ENCODE measurements around the gene ALDH4A1. TPM values are rescaled to one million over a fixed set of nuclear protein-coding genes. Genes with fewer than 3 reads are reported as not detected.
"Not testable (repeated sequence)": the region's sequence is repeated elsewhere in the genome, so short reads cannot be mapped to it uniquely, and the experiment has no call there.

The ALDH4A1 gene
- total RNA-seq, 1 experiment from 2014 or later = 31.0 TPM

- ATAC-seq (no peak), DNase-seq (ENCODE audit: low spot score) (no peak)
- H3K4me3 Mint-ChIP-seq = no peak overlapping the region
- ChIA-PET CTCF (interaction anchor here (1.2 to 1.8 kb wide), 2 partner anchors 251 to 252 kb away, joined by 3 to 5 read pairs; no protein-coding TSS in a partner anchor), POLR2A (no interaction called here)
- H3K9me3 Mint-ChIP-seq = peaks cover 18% of the 10 kb centered on the region
- no peak for TF ChIP-seq PREB (CRISPR knock-in tag; IDR thresholded peaks at IDR 0.05; ENCODE audit: borderline replicate concordance)
- TF ChIP-seq CBFB (CRISPR knock-in tag; IDR thresholded peaks at IDR 0.05; ENCODE audit: low read depth) = no peak
- TF ChIP-seq ZNF396 (CRISPR knock-in tag; IDR thresholded peaks at IDR 0.05; ENCODE audit: borderline replicate concordance) = no peak
- TF ChIP-seq CDX4 (CRISPR knock-in tag; IDR thresholded peaks at IDR 0.05; ENCODE audit: borderline replicate concordance) = no peak
- TF ChIP-seq, protein P1, sequence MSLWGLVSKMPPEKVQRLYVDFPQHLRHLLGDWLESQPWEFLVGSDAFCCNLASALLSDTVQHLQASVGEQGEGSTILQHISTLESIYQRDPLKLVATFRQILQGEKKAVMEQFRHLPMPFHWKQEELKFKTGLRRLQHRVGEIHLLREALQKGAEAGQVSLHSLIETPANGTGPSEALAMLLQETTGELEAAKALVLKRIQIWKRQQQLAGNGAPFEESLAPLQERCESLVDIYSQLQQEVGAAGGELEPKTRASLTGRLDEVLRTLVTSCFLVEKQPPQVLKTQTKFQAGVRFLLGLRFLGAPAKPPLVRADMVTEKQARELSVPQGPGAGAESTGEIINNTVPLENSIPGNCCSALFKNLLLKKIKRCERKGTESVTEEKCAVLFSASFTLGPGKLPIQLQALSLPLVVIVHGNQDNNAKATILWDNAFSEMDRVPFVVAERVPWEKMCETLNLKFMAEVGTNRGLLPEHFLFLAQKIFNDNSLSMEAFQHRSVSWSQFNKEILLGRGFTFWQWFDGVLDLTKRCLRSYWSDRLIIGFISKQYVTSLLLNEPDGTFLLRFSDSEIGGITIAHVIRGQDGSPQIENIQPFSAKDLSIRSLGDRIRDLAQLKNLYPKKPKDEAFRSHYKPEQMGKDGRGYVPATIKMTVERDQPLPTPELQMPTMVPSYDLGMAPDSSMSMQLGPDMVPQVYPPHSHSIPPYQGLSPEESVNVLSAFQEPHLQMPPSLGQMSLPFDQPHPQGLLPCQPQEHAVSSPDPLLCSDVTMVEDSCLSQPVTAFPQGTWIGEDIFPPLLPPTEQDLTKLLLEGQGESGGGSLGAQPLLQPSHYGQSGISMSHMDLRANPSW (CRISPR knock-in tag; conservative IDR thresholded peaks at IDR 0.05; ENCODE audit: low read depth) = no peak
- TF ChIP-seq ZNF219 (CRISPR knock-in tag; IDR thresholded peaks at IDR 0.05; ENCODE audit: borderline replicate concordance) = no peak
- no peak for TF ChIP-seq ATF1 (CRISPR knock-in tag; IDR thresholded peaks at IDR 0.05)
- TF ChIP-seq, protein P2, sequence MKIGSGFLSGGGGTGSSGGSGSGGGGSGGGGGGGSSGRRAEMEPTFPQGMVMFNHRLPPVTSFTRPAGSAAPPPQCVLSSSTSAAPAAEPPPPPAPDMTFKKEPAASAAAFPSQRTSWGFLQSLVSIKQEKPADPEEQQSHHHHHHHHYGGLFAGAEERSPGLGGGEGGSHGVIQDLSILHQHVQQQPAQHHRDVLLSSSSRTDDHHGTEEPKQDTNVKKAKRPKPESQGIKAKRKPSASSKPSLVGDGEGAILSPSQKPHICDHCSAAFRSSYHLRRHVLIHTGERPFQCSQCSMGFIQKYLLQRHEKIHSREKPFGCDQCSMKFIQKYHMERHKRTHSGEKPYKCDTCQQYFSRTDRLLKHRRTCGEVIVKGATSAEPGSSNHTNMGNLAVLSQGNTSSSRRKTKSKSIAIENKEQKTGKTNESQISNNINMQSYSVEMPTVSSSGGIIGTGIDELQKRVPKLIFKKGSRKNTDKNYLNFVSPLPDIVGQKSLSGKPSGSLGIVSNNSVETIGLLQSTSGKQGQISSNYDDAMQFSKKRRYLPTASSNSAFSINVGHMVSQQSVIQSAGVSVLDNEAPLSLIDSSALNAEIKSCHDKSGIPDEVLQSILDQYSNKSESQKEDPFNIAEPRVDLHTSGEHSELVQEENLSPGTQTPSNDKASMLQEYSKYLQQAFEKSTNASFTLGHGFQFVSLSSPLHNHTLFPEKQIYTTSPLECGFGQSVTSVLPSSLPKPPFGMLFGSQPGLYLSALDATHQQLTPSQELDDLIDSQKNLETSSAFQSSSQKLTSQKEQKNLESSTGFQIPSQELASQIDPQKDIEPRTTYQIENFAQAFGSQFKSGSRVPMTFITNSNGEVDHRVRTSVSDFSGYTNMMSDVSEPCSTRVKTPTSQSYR (CRISPR knock-in tag; IDR thresholded peaks at IDR 0.05) = no peak
- no peaks in the 10 kb centered on the region for H3K36me3 Mint-ChIP-seq
- no peaks in the 10 kb centered on the region for H3K4me1 Mint-ChIP-seq
- peaks cover 40% of the 10 kb centered on the region for H3K27me3 Mint-ChIP-seq (ENCODE audit: low read depth)
- H3K27ac Mint-ChIP-seq = no peak overlapping the region
These were observed 53.1 kb downstream of the ALDH4A1 start for GRCh38 chr1:18849261-18849711.

DNA sequence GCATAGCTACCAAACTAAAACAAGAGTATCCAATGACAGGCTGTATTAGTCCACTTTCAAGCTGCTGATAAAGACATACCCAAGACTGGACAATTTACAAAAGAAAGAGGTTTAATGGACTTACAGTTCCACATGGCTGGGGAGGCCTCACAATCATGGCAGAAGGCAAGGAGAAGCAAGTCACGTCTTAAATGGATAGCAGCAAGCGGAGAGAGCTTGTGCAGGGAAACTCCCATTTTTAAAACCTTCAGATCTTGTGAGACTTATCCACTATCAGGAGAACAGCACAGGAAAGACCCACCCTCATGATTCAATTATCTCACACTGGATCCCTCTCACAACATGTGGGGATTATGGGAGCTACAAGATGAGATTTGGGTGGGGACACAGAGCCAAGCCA, 54.6 kb downstream of the ALDH4A1 start:
- ATAC-seq; POLR2A ChIA-PET; H3K4me3 Mint-ChIP-seq; H3K4me1 Mint-ChIP-seq; DNase-seq (ENCODE audit: low spot score); H3K36me3 Mint-ChIP-seq; H3K27ac Mint-ChIP-seq: not testable (repeated sequence)
- peaks cover 23% of the 10 kb centered on the region for H3K9me3 Mint-ChIP-seq
- CTCF ChIA-PET = interaction anchor here (0.6 to 1.8 kb wide), 4 partner anchors 28 to 251 kb away, joined by 3 to 5 read pairs (median 3); no protein-coding TSS in a partner anchor
- peaks cover 47% of the 10 kb centered on the region for H3K27me3 Mint-ChIP-seq (ENCODE audit: low read depth)

DNA sequence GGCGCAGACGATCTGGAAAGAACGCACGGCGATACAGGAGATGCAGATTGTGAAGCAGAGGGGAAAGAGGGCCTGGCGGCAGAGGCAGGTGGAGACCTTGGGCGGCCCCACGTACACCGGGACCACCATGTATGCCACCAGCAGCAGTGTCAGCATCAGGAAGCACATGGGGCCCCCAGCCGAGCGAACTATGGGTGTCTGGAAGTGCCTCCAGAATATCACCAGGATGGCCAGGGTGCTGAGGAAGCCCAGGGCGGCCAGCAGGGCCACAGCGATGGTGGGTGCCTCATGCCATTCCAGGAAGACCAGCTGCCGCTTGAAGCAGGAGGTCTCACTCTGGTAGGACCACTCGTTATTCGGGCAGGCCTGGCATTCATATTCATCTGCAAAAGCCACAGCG, 62.2 kb downstream of the ALDH4A1 start:
- H3K36me3 Mint-ChIP-seq = no peaks in the 10 kb centered on the region
- H3K27me3 Mint-ChIP-seq (ENCODE audit: low read depth) = peaks cover 31% of the 10 kb centered on the region
- ATAC-seq (no peak), DNase-seq (ENCODE audit: low spot score) (no peak)
- H3K4me3 Mint-ChIP-seq = no peak overlapping the region
- no peak for TF ChIP-seq ZMAT4 (CRISPR knock-in tag; IDR thresholded peaks at IDR 0.05)
- TF ChIP-seq JUN (CRISPR knock-in tag; IDR thresholded peaks at IDR 0.05) = no peak
- no peak for TF ChIP-seq NFATC4 (CRISPR knock-in tag; IDR thresholded peaks at IDR 0.05)
- TF ChIP-seq ESRRA (CRISPR knock-in tag; IDR thresholded peaks at IDR 0.05; ENCODE audit: borderline replicate concordance) = no peak
- H3K9me3 Mint-ChIP-seq = peaks cover 8% of the 10 kb centered on the region
- ChIA-PET CTCF (no interaction called here), POLR2A (no interaction called here)
- H3K4me1 Mint-ChIP-seq = 0 out of 2 replicates have a peak, but pooled peaks cover 4% of the 10 kb centered on the region
- no peak overlapping the region for H3K27ac Mint-ChIP-seq
